NCI-H2171 treated with DMSO at 0.1 percent for 48 hours (cell line): ENCODE results near the gene TNPO1.

Experiments
- DNase-seq: peaks from one replicate; lab custom pipeline; 2025; lab: John Stamatoyannopoulos, UW

Gene TNPO1

GRCh38 chr5:72818866-72819534 is 2.5 kb downstream of the TNPO1 start:
- peak; percentile 19 for DNase-seq

GRCh38 chr5:72821776-72822175 is 5.3 kb downstream of the TNPO1 start:
- no peak for DNase-seq

DNA sequence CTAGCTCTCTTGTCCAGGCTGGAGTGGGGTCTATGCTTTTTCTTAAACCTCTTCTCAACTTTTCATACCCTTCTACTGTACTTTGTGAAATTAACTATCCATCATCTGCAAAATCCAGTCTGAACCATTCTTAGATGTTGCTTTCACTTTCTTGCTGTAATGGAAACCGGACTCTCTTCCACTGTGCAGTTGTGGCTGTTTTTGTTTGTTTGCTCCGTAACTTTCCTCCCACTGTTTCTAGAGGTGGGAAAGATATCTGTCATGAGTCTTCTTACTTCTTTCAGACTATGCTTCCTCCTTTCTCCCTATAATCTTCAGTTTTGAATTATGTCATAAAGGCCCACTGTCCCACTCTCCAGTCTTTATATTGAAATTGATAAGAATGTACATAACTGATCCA is 6.5 kb downstream of the TNPO1 start:
- no peak for DNase-seq

GRCh38 chr5:72829707-72830106 is 13.2 kb downstream of the TNPO1 start:
- DNase-seq = no peak

- no peak for DNase-seq
These were observed 13.9 kb downstream of the TNPO1 start for GRCh38 chr5:72830362-72830761.

- no peak for DNase-seq
These were observed 15.2 kb downstream of the TNPO1 start for GRCh38 chr5:72831685-72832084.

DNA sequence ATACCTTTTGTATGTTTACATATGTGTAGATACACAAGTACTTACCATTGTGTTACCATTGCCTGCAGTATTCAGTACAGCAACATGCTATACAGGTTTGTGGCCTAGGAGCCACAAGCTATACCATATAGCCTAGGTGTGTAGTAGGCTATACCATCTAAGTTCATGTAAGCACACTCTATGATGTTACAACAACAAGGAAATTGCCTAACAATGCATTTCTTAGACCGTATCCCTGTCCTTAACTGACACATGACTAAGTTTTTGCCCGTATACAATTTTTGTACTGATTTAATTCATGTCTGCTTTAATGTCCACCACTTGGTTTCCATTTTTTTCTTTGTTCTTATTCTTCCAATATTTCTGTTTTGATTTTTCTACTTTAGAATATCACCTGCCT is 18.5 kb downstream of the TNPO1 start:
- no peak for DNase-seq

- DNase-seq = no peak
These were observed 19.2 kb downstream of the TNPO1 start for GRCh38 chr5:72835633-72836032.

DNA sequence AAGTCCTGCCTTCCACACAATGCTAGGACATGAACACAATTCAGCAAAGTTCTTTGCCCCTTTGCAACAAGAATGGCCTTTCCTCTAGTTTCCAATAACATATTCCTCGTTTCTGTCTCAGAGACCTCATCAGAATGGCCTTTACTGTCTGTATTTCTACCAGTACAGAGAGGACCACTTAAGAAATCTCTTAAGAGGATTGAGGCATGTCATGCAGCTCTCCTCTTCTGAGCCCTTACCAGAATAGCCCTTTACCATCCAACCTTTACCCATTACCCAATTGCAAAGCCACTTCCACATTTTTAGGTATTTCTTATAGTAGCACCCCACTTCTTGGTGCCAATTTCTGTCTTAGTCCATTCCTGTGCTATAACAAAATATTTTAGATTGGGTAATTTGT is 20.3 kb downstream of the TNPO1 start:
- no peak for DNase-seq

DNA sequence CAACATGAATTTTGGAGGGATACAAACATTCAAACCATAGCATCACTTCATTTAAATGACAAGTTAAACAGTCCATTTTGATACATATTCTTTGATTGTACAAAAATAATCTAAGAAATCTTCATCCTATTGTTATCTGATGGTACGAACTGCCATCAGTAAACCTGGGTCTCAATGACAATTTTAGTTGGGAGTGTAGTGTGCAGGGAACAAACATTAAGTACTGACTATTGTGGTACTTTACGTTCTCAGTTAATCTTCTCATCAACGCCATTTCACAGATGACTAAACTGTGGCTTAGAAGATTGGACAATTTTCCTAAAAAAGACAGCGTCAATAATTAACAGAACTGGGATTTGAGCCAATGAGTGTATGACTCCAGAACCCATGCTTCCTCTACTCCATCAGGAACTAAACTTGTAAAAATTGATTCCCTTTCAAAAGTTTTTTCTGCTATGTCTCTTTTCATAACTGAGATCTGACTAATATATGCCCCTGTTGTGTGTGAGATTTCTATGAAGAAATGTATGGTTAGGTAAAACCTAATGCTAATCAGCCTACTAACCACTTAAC is 21.1 kb downstream of the TNPO1 start:
- no peak for DNase-seq

DNA sequence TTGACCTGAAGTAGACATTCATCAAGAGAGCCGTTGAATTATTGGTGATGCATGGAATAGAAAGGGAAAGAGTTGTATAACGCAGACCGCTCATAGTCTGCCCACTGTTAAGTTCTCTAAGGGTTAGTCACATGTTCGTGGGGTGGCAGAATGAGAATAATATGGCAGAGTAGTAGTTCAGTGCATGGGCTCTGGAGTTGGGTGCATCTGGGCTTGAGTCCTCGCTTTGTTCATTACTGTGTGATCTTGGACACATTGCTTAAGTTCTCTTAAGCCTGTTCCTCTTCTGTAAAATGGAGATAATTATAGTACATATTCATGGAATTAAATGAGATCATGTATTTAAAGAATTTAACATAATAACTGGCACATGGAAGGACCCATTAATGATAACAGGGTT is 23.6 kb downstream of the TNPO1 start:
- DNase-seq = no peak

- DNase-seq = no peak
These were observed 25.5 kb downstream of the TNPO1 start for GRCh38 chr5:72841756-72842535.

DNA sequence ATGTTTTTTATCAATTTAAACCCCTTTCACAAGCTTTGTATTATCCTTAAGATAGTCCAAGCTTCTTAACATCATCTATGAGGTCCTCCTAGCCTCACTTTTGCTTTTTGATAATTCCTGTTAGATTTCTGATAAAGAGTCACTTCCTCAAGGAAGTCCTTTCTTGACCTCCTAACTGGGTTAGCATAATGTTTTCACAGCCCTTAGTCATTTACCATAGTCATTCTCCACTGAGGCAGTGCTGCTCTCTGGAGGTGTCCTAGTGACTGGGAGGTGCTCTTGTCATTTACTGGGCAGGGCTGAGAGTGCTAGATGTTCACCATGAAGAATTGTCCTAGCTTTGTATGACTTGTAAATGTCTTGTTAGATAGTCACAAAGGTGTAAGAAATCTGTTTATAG is 26.4 kb downstream of the TNPO1 start:
- no peak for DNase-seq

DNA sequence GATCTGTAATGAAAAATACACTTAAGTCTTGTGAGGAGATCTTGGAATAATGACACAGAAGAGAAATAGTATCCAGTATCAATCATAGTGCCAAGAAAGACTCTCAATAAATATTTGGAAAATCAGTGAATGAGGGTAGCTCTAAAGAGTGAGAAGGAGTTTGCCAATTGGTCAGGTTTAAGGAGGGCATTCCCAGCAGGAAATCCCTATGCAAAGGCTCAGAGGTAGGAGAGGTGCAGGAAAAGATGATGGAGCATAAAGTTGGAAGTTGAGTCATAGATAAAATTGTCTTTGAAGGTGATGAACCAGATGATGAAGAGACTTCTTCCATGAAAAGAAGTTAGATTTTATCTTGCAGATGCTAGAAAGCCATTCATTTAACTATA is 27.8 kb downstream of the TNPO1 start:
- DNase-seq = no peak

- no peak for DNase-seq
These were observed 29.4 kb downstream of the TNPO1 start for GRCh38 chr5:72845889-72846288.

DNA sequence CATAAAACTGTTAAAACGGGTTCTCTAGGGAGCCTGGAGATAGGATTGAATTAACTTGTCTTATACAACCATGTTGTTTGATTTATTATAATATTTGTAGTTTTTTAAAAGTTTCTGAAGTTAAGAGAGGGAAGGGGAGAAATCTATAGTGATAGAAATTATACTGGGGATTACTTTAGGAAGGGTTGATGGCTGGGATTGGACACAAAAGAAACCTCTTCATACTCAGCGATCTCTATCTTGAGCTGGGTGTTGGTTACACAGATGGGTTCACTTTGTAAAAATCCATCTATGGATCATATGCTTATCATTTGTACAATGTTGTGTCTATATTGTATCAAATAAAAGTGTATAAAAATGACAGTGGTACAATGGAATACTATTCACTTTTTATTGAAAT is 30.0 kb downstream of the TNPO1 start:
- DNase-seq = no peak

GRCh38 chr5:72847439-72847838 is 31.0 kb downstream of the TNPO1 start:
- DNase-seq = no peak

DNA sequence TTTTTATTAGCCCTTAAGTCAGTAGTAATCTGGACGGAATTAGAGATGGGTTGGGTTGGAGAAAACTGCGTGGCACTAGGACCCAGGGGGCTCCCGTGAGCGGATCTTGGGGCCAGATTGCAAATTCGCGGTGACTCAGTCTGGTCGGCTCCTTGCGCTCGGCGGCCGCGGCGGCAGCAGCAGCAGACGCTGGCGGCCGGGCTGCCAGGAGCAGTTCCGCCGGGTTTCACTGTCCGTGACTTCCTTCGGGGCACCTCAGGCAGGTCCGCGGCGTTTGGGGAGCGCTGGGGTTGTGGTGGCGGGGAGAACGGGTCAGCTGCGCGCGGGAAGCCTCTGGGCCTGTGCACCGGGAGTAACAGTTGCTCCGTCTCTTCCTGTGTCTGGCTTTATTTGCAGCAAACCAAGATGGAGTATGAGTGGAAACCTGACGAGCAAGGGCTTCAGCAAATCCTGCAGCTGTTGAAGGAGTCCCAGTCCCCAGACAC is 31.6 kb downstream of the TNPO1 start:
- peak; percentile 80 for DNase-seq

DNA sequence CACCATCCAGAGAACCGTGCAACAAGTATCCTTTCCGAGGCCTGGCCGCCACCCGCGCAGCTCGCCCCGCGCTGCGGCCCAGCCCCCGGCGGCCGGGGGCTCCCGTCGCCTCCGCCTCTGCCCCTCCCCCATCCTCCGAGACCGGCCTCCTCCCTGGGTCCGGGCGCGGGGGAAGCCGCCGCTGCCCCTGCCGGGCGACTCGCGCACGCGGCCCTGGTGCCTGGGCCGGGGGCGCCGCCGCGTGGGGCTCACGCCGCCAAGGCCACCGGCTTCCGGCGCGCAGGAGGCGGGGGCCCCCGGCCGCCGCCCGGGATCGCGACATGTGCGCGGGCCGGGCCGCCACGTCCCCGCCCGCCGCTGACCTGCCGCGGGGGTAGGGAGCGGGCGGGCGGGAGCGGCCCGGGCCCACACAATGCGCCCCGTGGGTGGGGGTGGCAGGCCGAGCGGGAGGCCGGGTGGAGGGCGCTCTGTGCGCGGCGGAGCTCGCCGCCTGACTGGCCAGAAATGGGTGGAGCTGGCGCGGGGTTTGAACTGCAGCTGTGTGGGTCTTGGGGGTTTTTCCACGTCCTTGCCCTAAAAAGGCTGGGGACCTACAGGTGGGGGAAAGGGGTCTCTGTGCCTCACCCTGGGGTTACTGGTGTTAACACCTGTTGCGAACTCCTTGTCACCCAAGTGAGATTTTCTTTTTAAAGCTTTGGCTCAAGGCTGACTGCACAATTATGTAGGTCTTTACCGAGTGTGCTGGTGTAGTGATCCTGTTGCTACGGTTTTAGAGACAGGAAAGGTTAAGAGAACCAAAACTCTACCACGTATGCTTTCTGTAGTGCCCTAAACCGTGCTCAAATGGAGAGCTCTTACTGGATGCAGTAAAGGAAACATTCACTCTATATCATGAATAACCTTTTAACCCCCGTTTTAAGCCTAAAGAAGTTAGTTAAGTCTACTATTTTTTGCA is 32.3 kb downstream of the TNPO1 start:
- DNase-seq = peak; percentile 15

- no peak for DNase-seq
These were observed 33.1 kb downstream of the TNPO1 start for GRCh38 chr5:72849546-72849945.

DNA sequence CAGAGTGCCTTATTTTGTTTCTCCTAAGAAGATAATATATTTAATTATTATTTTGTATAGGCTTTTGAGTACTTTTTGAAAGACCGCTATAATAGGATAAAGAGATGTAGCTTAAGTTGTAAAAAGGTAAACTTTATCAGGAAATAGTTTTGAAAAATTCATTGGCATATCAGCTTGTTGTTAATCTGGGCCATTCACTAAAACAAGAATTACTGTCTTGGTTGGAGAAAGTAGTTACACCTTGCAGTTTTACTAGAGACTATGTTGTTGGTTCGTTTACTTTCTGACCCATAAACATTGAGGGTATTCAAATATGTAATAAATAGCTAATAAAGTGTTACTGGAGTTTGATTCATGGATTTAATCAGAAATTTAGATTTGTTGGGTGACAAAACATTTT is 33.7 kb downstream of the TNPO1 start:
- no peak for DNase-seq

DNA sequence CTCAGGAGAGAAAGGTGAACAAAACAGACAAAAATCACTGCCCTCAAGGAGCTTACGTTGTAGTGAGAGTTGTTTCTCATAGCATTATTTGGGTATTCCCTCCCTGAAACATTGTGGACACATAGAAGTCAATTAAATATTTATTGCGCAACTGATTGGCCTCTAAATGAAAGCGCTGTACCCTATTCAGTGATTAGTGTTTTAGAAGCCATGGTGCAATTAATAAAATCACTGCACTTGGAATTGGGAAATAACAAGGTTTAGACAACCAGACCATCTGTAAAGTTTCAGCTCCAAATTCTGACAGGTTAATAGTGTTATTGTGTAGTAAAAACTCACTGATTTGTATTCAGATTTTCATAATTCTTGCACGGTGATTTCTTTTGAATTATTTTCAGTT is 35.9 kb downstream of the TNPO1 start:
- no peak for DNase-seq
